ENCODE measurements around the gene CALB2.

Gene CALB2

GRCh38 chr16:71340406-71340805 is 18.1 kb upstream of the CALB2 start:
- TF ChIP-seq POLR2AphosphoS5 (IDR thresholded peaks at IDR 0.05; ENCODE audit: low read depth, low read length) (no peak), POLR2A (IDR thresholded peaks at IDR 0.05; ENCODE audit: low read depth, low read length) (no peak), TAF1 (IDR thresholded peaks at IDR 0.05; ENCODE audit: borderline replicate concordance, low read depth, low read length) (no peak)
- FAIRE-seq (no peak), DNase-seq (ENCODE audit: insufficient read length) (no peak)

- no peak for FAIRE-seq
- no peak for DNase-seq (ENCODE audit: insufficient read length)
- TF ChIP-seq TAF1 (IDR thresholded peaks at IDR 0.05; ENCODE audit: borderline replicate concordance, low read depth, low read length) (no peak), POLR2AphosphoS5 (IDR thresholded peaks at IDR 0.05; ENCODE audit: low read depth, low read length) (no peak), POLR2A (IDR thresholded peaks at IDR 0.05; ENCODE audit: low read depth, low read length) (no peak)
These were observed 16.6 kb upstream of the CALB2 start for GRCh38 chr16:71341881-71342280.

- TF ChIP-seq POLR2A (IDR thresholded peaks at IDR 0.05; ENCODE audit: low read depth, low read length) = no peak
- TF ChIP-seq POLR2AphosphoS5 (IDR thresholded peaks at IDR 0.05; ENCODE audit: low read depth, low read length) = no peak
- TF ChIP-seq TAF1 (IDR thresholded peaks at IDR 0.05; ENCODE audit: borderline replicate concordance, low read depth, low read length) = no peak
- FAIRE-seq = no peak
- no peak for DNase-seq (ENCODE audit: insufficient read length)
These were observed 15.4 kb upstream of the CALB2 start for GRCh38 chr16:71343078-71343477.

GRCh38 chr16:71344315-71344905 is 14.1 kb upstream of the CALB2 start:
- no peak for FAIRE-seq
- DNase-seq (ENCODE audit: insufficient read length) = no peak
- no peak for TF ChIP-seq TAF1 (IDR thresholded peaks at IDR 0.05; ENCODE audit: borderline replicate concordance, low read depth, low read length)

- FAIRE-seq (no peak), DNase-seq (ENCODE audit: insufficient read length) (no peak)
- TF ChIP-seq POLR2A (IDR thresholded peaks at IDR 0.05; ENCODE audit: low read depth, low read length) (no peak), POLR2AphosphoS5 (IDR thresholded peaks at IDR 0.05; ENCODE audit: low read depth, low read length) (no peak), TAF1 (IDR thresholded peaks at IDR 0.05; ENCODE audit: borderline replicate concordance, low read depth, low read length) (no peak)
These were observed 13.5 kb upstream of the CALB2 start for GRCh38 chr16:71345031-71345430.

GRCh38 chr16:71347146-71347545 is 11.4 kb upstream of the CALB2 start:
- no peak for TF ChIP-seq POLR2A (IDR thresholded peaks at IDR 0.05; ENCODE audit: low read depth, low read length)
- TF ChIP-seq POLR2AphosphoS5 (IDR thresholded peaks at IDR 0.05; ENCODE audit: low read depth, low read length) = no peak
- no peak for TF ChIP-seq TAF1 (IDR thresholded peaks at IDR 0.05; ENCODE audit: borderline replicate concordance, low read depth, low read length)
- FAIRE-seq (no peak), DNase-seq (ENCODE audit: insufficient read length) (no peak)

- no peak for TF ChIP-seq POLR2AphosphoS5 (IDR thresholded peaks at IDR 0.05; ENCODE audit: low read depth, low read length)
- no peak for TF ChIP-seq TAF1 (IDR thresholded peaks at IDR 0.05; ENCODE audit: borderline replicate concordance, low read depth, low read length)
- TF ChIP-seq POLR2A (IDR thresholded peaks at IDR 0.05; ENCODE audit: low read depth, low read length) = no peak
- DNase-seq (ENCODE audit: insufficient read length) (no peak), FAIRE-seq (no peak)
These were observed 10.0 kb upstream of the CALB2 start for GRCh38 chr16:71348262-71349085.

- no peak for FAIRE-seq
- TF ChIP-seq POLR2A (IDR thresholded peaks at IDR 0.05; ENCODE audit: low read depth, low read length) = no peak
- no peak for DNase-seq (ENCODE audit: insufficient read length)
These were observed 7.5 kb upstream of the CALB2 start for GRCh38 chr16:71350821-71351557.

- no peak for DNase-seq (ENCODE audit: insufficient read length)
- no peak for FAIRE-seq
- no peak for TF ChIP-seq POLR2A (IDR thresholded peaks at IDR 0.05; ENCODE audit: low read depth, low read length)
- TF ChIP-seq POLR2AphosphoS5 (IDR thresholded peaks at IDR 0.05; ENCODE audit: low read depth, low read length) = no peak
- TF ChIP-seq TAF1 (IDR thresholded peaks at IDR 0.05; ENCODE audit: borderline replicate concordance, low read depth, low read length) = no peak
These were observed 7.0 kb upstream of the CALB2 start for GRCh38 chr16:71351558-71351901.

- FAIRE-seq = no peak
- DNase-seq (ENCODE audit: insufficient read length) = no peak
- TF ChIP-seq POLR2A (IDR thresholded peaks at IDR 0.05; ENCODE audit: low read depth, low read length) = no peak
- TF ChIP-seq TAF1 (IDR thresholded peaks at IDR 0.05; ENCODE audit: borderline replicate concordance, low read depth, low read length) = no peak
- no peak for TF ChIP-seq POLR2AphosphoS5 (IDR thresholded peaks at IDR 0.05; ENCODE audit: low read depth, low read length)
These were observed 6.1 kb upstream of the CALB2 start for GRCh38 chr16:71352466-71352865.

- DNase-seq (ENCODE audit: insufficient read length) = no peak
- no peak for FAIRE-seq
- no peak for TF ChIP-seq TAF1 (IDR thresholded peaks at IDR 0.05; ENCODE audit: borderline replicate concordance, low read depth, low read length)
- TF ChIP-seq POLR2AphosphoS5 (IDR thresholded peaks at IDR 0.05; ENCODE audit: low read depth, low read length) = no peak
- no peak for TF ChIP-seq POLR2A (IDR thresholded peaks at IDR 0.05; ENCODE audit: low read depth, low read length)
These were observed 5.5 kb upstream of the CALB2 start for GRCh38 chr16:71352963-71353460.

GRCh38 chr16:71353736-71354135 is 4.8 kb upstream of the CALB2 start:
- TF ChIP-seq TAF1 (IDR thresholded peaks at IDR 0.05; ENCODE audit: borderline replicate concordance, low read depth, low read length) = no peak
- TF ChIP-seq POLR2AphosphoS5 (IDR thresholded peaks at IDR 0.05; ENCODE audit: low read depth, low read length) = no peak
- no peak for TF ChIP-seq POLR2A (IDR thresholded peaks at IDR 0.05; ENCODE audit: low read depth, low read length)
- no peak for FAIRE-seq
- DNase-seq (ENCODE audit: insufficient read length) = no peak

All from GM12892 (cell line).